GM18907 (cell line): ENCODE results near the gene ZMYM2.
"Not testable (repeated sequence)": the region's sequence is repeated elsewhere in the genome, so short reads cannot be mapped to it uniquely, and the experiment has no call there.

ENCODE experiments used
- ATAC-seq: cut with Tn5 transposase; IDR thresholded peaks from one replicate; pipeline ENCODE4 v1.9.1; 2021; ENCODE audit warnings: mild to moderate bottlenecking, moderate library complexity; ENCODE audit not compliant: unreplicated experiment

Gene ZMYM2

GRCh38 chr13:19982447-19983043 is 24.0 kb downstream of the ZMYM2 start:
- ATAC-seq = no peak

- ATAC-seq = peak; percentile 84
Observed at GRCh38 chr13:19984430-19985218, 26.1 kb downstream of the ZMYM2 start.

- no peak for ATAC-seq
Observed at GRCh38 chr13:19985219-19985556, 26.7 kb downstream of the ZMYM2 start.

- no peak for ATAC-seq
Observed at GRCh38 chr13:19991531-19991930, 33.0 kb downstream of the ZMYM2 start.

GRCh38 chr13:19993024-19993423 is 34.5 kb downstream of the ZMYM2 start:
- ATAC-seq = no peak

- ATAC-seq = no peak
Observed at GRCh38 chr13:19998960-19999359, 40.4 kb downstream of the ZMYM2 start.

GRCh38 chr13:20000062-20000552 is 41.6 kb downstream of the ZMYM2 start:
- no peak for ATAC-seq

GRCh38 chr13:20001366-20002190 is 43.1 kb downstream of the ZMYM2 start:
- no peak for ATAC-seq

- no peak for ATAC-seq
Observed at GRCh38 chr13:20002787-20003186, 44.3 kb downstream of the ZMYM2 start.

GRCh38 chr13:20006206-20006605 is 47.7 kb downstream of the ZMYM2 start:
- no peak for ATAC-seq

GRCh38 chr13:20015763-20016162 is 57.2 kb downstream of the ZMYM2 start:
- no peak for ATAC-seq

- ATAC-seq = no peak
Observed at GRCh38 chr13:20016649-20017364, 58.3 kb downstream of the ZMYM2 start.

- no peak for ATAC-seq
Observed at GRCh38 chr13:20017365-20017711, 58.8 kb downstream of the ZMYM2 start.

GRCh38 chr13:20019043-20019442 is 60.5 kb downstream of the ZMYM2 start:
- no peak for ATAC-seq

- no peak for ATAC-seq
Observed at GRCh38 chr13:20024702-20025101, 66.2 kb downstream of the ZMYM2 start.

GRCh38 chr13:20028953-20029352 is 70.4 kb downstream of the ZMYM2 start:
- no peak for ATAC-seq

GRCh38 chr13:20033486-20033885 is 75.0 kb downstream of the ZMYM2 start:
- ATAC-seq = no peak

- ATAC-seq = no peak
Observed at GRCh38 chr13:20035130-20035529, 76.6 kb downstream of the ZMYM2 start.

- no peak for ATAC-seq
Observed at GRCh38 chr13:20037908-20038307, 79.4 kb downstream of the ZMYM2 start.

GRCh38 chr13:20042603-20043002 is 84.1 kb downstream of the ZMYM2 start:
- ATAC-seq = not testable (repeated sequence)
